NCI-H460 (cell line): ENCODE results near the gene L3MBTL3. TPM values are rescaled to one million over a fixed set of nuclear protein-coding genes. Genes with fewer than 3 reads are reported as not detected.
"Not testable (repeated sequence)": the region's sequence is repeated elsewhere in the genome, so short reads cannot be mapped to it uniquely, and the experiment has no call there.

Experiments used
- DNase-seq: peaks from one replicate; pipeline ENCODE4 v3.0.0-alpha.2; 2016; ENCODE audit warnings: low read depth; ENCODE audit errors: extremely low read depth
- total RNA-seq: library from RNA; depleted of rRNA; stranded (reverse); fragments of >200 nt; shearing (Covaris generic); gene quantifications from 2 replicates; pipeline ENCODE4 v1.2.3, GENCODE V29; 2014

The L3MBTL3 gene
- total RNA-seq, 1 experiment from 2014 or later, result 4.9 TPM

- no peak for DNase-seq
Measured at GRCh38 chr6:130069485-130069884, 51.1 kb downstream of the L3MBTL3 start.

GRCh38 chr6:130070326-130070725 is 51.9 kb downstream of the L3MBTL3 start:
- DNase-seq, result no peak

- no peak for DNase-seq
Measured at GRCh38 chr6:130070792-130071191, 52.4 kb downstream of the L3MBTL3 start.

- no peak for DNase-seq
Measured at GRCh38 chr6:130075879-130076460, 57.6 kb downstream of the L3MBTL3 start.

- no peak for DNase-seq
Measured at GRCh38 chr6:130076512-130076911, 58.1 kb downstream of the L3MBTL3 start.

- DNase-seq, result no peak
Measured at GRCh38 chr6:130090796-130091195, 72.4 kb downstream of the L3MBTL3 start.

GRCh38 chr6:130093546-130093945 is 75.2 kb downstream of the L3MBTL3 start:
- DNase-seq, result no peak

GRCh38 chr6:130098317-130098716 is 79.9 kb downstream of the L3MBTL3 start:
- DNase-seq, result no peak

- DNase-seq, result no peak
Measured at GRCh38 chr6:130099119-130099518, 80.7 kb downstream of the L3MBTL3 start.

- no peak for DNase-seq
Measured at GRCh38 chr6:130105996-130106704, 87.8 kb downstream of the L3MBTL3 start.

GRCh38 chr6:130107710-130108109 is 89.3 kb downstream of the L3MBTL3 start:
- DNase-seq, result no peak

GRCh38 chr6:130111031-130111430 is 92.7 kb downstream of the L3MBTL3 start:
- no peak for DNase-seq

GRCh38 chr6:130113201-130113710 is 94.9 kb downstream of the L3MBTL3 start:
- no peak for DNase-seq

- no peak for DNase-seq
Measured at GRCh38 chr6:130115036-130115435, 96.7 kb downstream of the L3MBTL3 start.

- no peak for DNase-seq
Measured at GRCh38 chr6:130116273-130116672, 97.9 kb downstream of the L3MBTL3 start.

GRCh38 chr6:130117187-130117701 is 98.9 kb downstream of the L3MBTL3 start:
- not testable (repeated sequence) for DNase-seq

GRCh38 chr6:130118236-130118635 is 99.9 kb downstream of the L3MBTL3 start:
- DNase-seq, result no peak

- DNase-seq, result no peak
Measured at GRCh38 chr6:130119211-130119610, 100.8 kb downstream of the L3MBTL3 start.

GRCh38 chr6:130120731-130121130 is 102.3 kb downstream of the L3MBTL3 start:
- DNase-seq, result no peak

- DNase-seq, result no peak
Measured at GRCh38 chr6:130122243-130122642, 103.9 kb downstream of the L3MBTL3 start.

- DNase-seq, result no peak
Measured at GRCh38 chr6:130127195-130127594, 108.8 kb downstream of the L3MBTL3 start.

- DNase-seq, result no peak
Measured at GRCh38 chr6:130128326-130128725, 109.9 kb downstream of the L3MBTL3 start.
